ENCODE measurements around the gene ZDHHC3. TPM values are rescaled to one million over a fixed set of nuclear protein-coding genes. Genes with fewer than 3 reads are reported as not detected.

Gene ZDHHC3
- total and polyA plus RNA-seq, 9 donors: 28.6 to 81.2 (median 46.2) TPM

GRCh38 chr3:44955917-44956316, 20.1 kb downstream of the ZDHHC3 start:
- 86 to 95% (median 93%) methylated on average over 1 of the region's 1 CpG for WGBS, 3 donors
- no peaks in the 10 kb centered on the region for H3K4me1 ChIP-seq (ENCODE audit: insufficient read depth)
- no peak for TF ChIP-seq POLR2A (IDR thresholded peaks at IDR 0.05)
- TF ChIP-seq CTCF (IDR thresholded peaks at IDR 0.05): no peak
- TF ChIP-seq EP300 (IDR thresholded peaks at IDR 0.05): no peak
- no peaks in the 10 kb centered on the region for H3K27me3 ChIP-seq
- DNase-seq: no peak
- no peak overlapping the region for H3K4me3 ChIP-seq
- H3K9me3 ChIP-seq: no peaks in the 10 kb centered on the region
- intact Hi-C loops (cut with DNase I): no loop called here
- no peaks in the 10 kb centered on the region for H3K36me3 ChIP-seq
- no peak overlapping the region for H3K27ac ChIP-seq

GRCh38 chr3:44954962-44955361, 21.0 kb downstream of the ZDHHC3 start:
- H3K27me3 ChIP-seq: no peaks in the 10 kb centered on the region
- H3K9me3 ChIP-seq: no peaks in the 10 kb centered on the region
- WGBS, 3 donors: 52 to 58% (median 56%) methylated on average over 3 of the region's 3 CpGs
- TF ChIP-seq POLR2A (IDR thresholded peaks at IDR 0.05) (no peak), CTCF (IDR thresholded peaks at IDR 0.05) (no peak), EP300 (IDR thresholded peaks at IDR 0.05) (no peak)
- H3K4me3 ChIP-seq: no peak overlapping the region
- no peak for DNase-seq
- intact Hi-C loops (cut with DNase I): no loop called here
- no peaks in the 10 kb centered on the region for H3K36me3 ChIP-seq
- H3K4me1 ChIP-seq (ENCODE audit: insufficient read depth): no peaks in the 10 kb centered on the region
- H3K27ac ChIP-seq: no peak overlapping the region

GRCh38 chr3:44954304-44954703, 21.7 kb downstream of the ZDHHC3 start:
- 93 to 96% (median 93%) methylated on average over 5 of the region's 5 CpGs for WGBS, 3 donors
- intact Hi-C loops (cut with DNase I): no loop called here
- TF ChIP-seq CTCF (IDR thresholded peaks at IDR 0.05): no peak
- no peak for TF ChIP-seq EP300 (IDR thresholded peaks at IDR 0.05)
- no peak for TF ChIP-seq POLR2A (IDR thresholded peaks at IDR 0.05)
- no peaks in the 10 kb centered on the region for H3K9me3 ChIP-seq
- H3K27ac ChIP-seq: no peak overlapping the region
- H3K4me3 ChIP-seq: no peak overlapping the region
- H3K27me3 ChIP-seq: no peaks in the 10 kb centered on the region
- no peak for DNase-seq
- no peaks in the 10 kb centered on the region for H3K36me3 ChIP-seq
- H3K4me1 ChIP-seq (ENCODE audit: insufficient read depth): no peaks in the 10 kb centered on the region

GRCh38 chr3:44952689-44953088, 23.3 kb downstream of the ZDHHC3 start:
- H3K4me3 ChIP-seq: no peak overlapping the region
- no peaks in the 10 kb centered on the region for H3K9me3 ChIP-seq
- H3K27ac ChIP-seq: no peak overlapping the region
- no peaks in the 10 kb centered on the region for H3K27me3 ChIP-seq
- intact Hi-C loops (cut with DNase I): no loop called here
- H3K4me1 ChIP-seq (ENCODE audit: insufficient read depth): no peaks in the 10 kb centered on the region
- no peaks in the 10 kb centered on the region for H3K36me3 ChIP-seq
- 96 to 98% (median 97%) methylated on average over 3 of the region's 3 CpGs for WGBS, 3 donors
- TF ChIP-seq CTCF (IDR thresholded peaks at IDR 0.05) (no peak), EP300 (IDR thresholded peaks at IDR 0.05) (no peak), POLR2A (IDR thresholded peaks at IDR 0.05) (no peak)
- no peak for DNase-seq
